GM12878 (cell line): ENCODE data around the gene DAD1. TPM values are rescaled to one million over a fixed set of nuclear protein-coding genes. Genes with fewer than 3 reads are reported as not detected.

Experiments used
- ATF2 ChIP-seq: IDR thresholded peaks from 2 replicates; pipeline ENCODE4 v1.6.1; 2012; ENCODE audit warnings: low read length, inconsistent platforms
- ATF7 ChIP-seq: fragments of 450-650 bp; IDR thresholded peaks from 2 replicates; pipeline ENCODE4 v1.6.1; 2016; ENCODE audit warnings: low read depth, mild to moderate bottlenecking
- CBX5 ChIP-seq: sonication (generic); IDR thresholded peaks from 2 replicates; pipeline ENCODE4 v1.6.1; 2016; ENCODE audit warnings: low read depth, moderate library complexity, mild to moderate bottlenecking, inconsistent platforms
- CHD4 ChIP-seq: fragments of 200-600 bp; sonication (generic); IDR thresholded peaks from 2 replicates; pipeline ENCODE4 v1.6.1; 2016; ENCODE audit warnings: mild to moderate bottlenecking
- FOXK2 ChIP-seq: fragments of 450-650 bp; IDR thresholded peaks from 2 replicates; pipeline ENCODE4 v1.6.1; 2017; ENCODE audit warnings: mild to moderate bottlenecking, moderate library complexity
- GABPA ChIP-seq: IDR thresholded peaks from 2 replicates; pipeline ENCODE4 v1.6.1; 2014; ENCODE audit warnings: antibody characterized with exemption, low read depth, mild to moderate bottlenecking, inconsistent platforms
- JUNB ChIP-seq: IDR thresholded peaks from 2 replicates; pipeline ENCODE4 v1.6.1; 2016; ENCODE audit warnings: antibody characterized with exemption, mild to moderate bottlenecking
- MEF2A ChIP-seq: IDR thresholded peaks from 2 replicates; pipeline ENCODE4 v1.6.1; 2011; ENCODE audit warnings: low read depth, mild to moderate bottlenecking, low read length, moderate library complexity; ENCODE audit not compliant: insufficient read depth
- NFIC ChIP-seq: IDR thresholded peaks from 2 replicates; pipeline ENCODE4 v1.6.1; 2012; ENCODE audit warnings: low read depth, mild to moderate bottlenecking, inconsistent platforms, low read length, moderate library complexity
- PAX5 ChIP-seq: IDR thresholded peaks from 2 replicates; pipeline ENCODE4 v1.6.1; 2011; ENCODE audit warnings: low read depth, low read length, borderline replicate concordance
- PML ChIP-seq: IDR thresholded peaks from 2 replicates; pipeline ENCODE4 v1.6.1; 2012; ENCODE audit warnings: low read length, inconsistent platforms
- REST ChIP-seq: IDR thresholded peaks from 2 replicates; pipeline ENCODE4 v1.6.1; 2012; ENCODE audit warnings: mild to moderate bottlenecking, low read depth, low read length
- SKIL ChIP-seq: fragments of 450-650 bp; IDR thresholded peaks from 2 replicates; pipeline ENCODE4 v1.6.1; 2017; ENCODE audit warnings: mild to moderate bottlenecking, low read depth, inconsistent platforms; ENCODE audit not compliant: poor library complexity, severe bottlenecking
- SPI1 ChIP-seq: IDR thresholded peaks from 2 replicates; pipeline ENCODE4 v1.6.1; 2011; ENCODE audit warnings: low read depth, mild to moderate bottlenecking, low read length, moderate library complexity, borderline replicate concordance; ENCODE audit not compliant: insufficient read depth
- USF1 ChIP-seq: IDR thresholded peaks from 2 replicates; pipeline ENCODE4 v1.6.1; 2011; ENCODE audit warnings: borderline replicate concordance, low read depth, mild to moderate bottlenecking, moderate library complexity, mixed read lengths, low read length; ENCODE audit not compliant: insufficient read depth; ENCODE audit errors: extremely low read length
- ZBTB4 ChIP-seq: fragments of 450-650 bp; formaldehyde crosslinking; IDR thresholded peaks from 2 replicates; pipeline ENCODE4 v1.4.0; 2022; ENCODE audit warnings: mild to moderate bottlenecking, moderate library complexity
- ZNF274 ChIP-seq: IDR thresholded peaks from one replicate; pipeline ENCODE4 v1.8.0; 2011; ENCODE audit not compliant: insufficient read length, insufficient read depth
- polyA plus RNA-seq, 11 experiments: library from polyadenylated mRNA; depleted of rRNA in 4 of 11; unstranded in 6 of 11; stranded (reverse) in 5 of 11; fragments of >200 nt; fragmentation: Nextera tagmentation in 4 of 11; fragmentation: Illumina TruSeq in 1 of 11; extraction: Ambion mirVana in 4 of 11; extraction: Trizol in 1 of 11; gene quantifications; 1 replicate in 1 of 11; 2 replicates in 10 of 11; pipeline versions ENCODE4 v1.2.1 to v1.2.3, GENCODE V29; 2011 to 2016; ENCODE audit warnings: inconsistent platforms in 2 of 11, missing spikeins in 2 of 11, low read depth in 1 of 11
- total RNA-seq, 4 experiments: library from RNA; depleted of rRNA in 3 of 4; stranded (reverse); fragments of >200 nt in 3 of 4; fragmentation: Illumina TruSeq in 1 of 4; extraction: Trizol in 1 of 4; gene quantifications; 2 replicates each; pipeline versions ENCODE4 v1.2.1 to v1.2.3, GENCODE V29; 2013 to 2021

The DAD1 gene
- total and polyA plus RNA-seq, 10 of the 15 experiments (the other 5 are each of a cell fraction or from before 2014, with no cell fraction given), result 161 to 920 (median 319) TPM

GRCh38 chr14:22556990-22557623 lies 31.9 kb downstream of the DAD1 start (continued):
- no peak for TF ChIP-seq ZBTB4 (CRISPR knock-in tag)
- TF ChIP-seq REST, result no peak
- no peak for TF ChIP-seq USF1
- no peak for TF ChIP-seq NFIC
- TF ChIP-seq GABPA, result no peak
- TF ChIP-seq PAX5, result 0 out of 2 replicates have a peak, but pooled peaks have one; percentile 13
- TF ChIP-seq ATF2, result no peak
- TF ChIP-seq JUNB, result no peak; the same call in 1 of the 2 replicates
- no peak for TF ChIP-seq ZNF274
- no peak for TF ChIP-seq CBX5
- TF ChIP-seq SKIL, result peak; percentile 72
- TF ChIP-seq PML, result no peak
- peak; percentile 69; the same call in 1 of the 2 replicates for TF ChIP-seq SPI1
- TF ChIP-seq FOXK2, result no peak
- no peak; the same call in 1 of the 2 replicates for TF ChIP-seq MEF2A
- TF ChIP-seq ATF7, result no peak
- TF ChIP-seq CHD4, result no peak
